ENCODE measurements around the gene CCDC134.

- TF ChIP-seq JUN (IDR thresholded peaks at IDR 0.05; ENCODE audit: low read depth, low read length) (no peak), EZH2 (IDR thresholded peaks at IDR 0.05; ENCODE audit: low read depth, low read length, severe bottlenecking) (no peak), RNF2 (IDR thresholded peaks at IDR 0.05; ENCODE audit: borderline replicate concordance, low read depth, low read length, missing control alignments, poor library complexity, severe bottlenecking) (no peak)
- TF ChIP-seq, protein P1, sequence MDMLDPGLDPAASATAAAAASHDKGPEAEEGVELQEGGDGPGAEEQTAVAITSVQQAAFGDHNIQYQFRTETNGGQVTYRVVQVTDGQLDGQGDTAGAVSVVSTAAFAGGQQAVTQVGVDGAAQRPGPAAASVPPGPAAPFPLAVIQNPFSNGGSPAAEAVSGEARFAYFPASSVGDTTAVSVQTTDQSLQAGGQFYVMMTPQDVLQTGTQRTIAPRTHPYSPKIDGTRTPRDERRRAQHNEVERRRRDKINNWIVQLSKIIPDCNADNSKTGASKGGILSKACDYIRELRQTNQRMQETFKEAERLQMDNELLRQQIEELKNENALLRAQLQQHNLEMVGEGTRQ (IDR thresholded peaks at IDR 0.05; ENCODE audit: low read length), result no peak
Measured at GRCh38 chr22:41841085-41841712, 40.7 kb downstream of the CCDC134 start.

Measured in H1 (cell line).